Measurements from ENCODE around the gene VWA8.

DNA sequence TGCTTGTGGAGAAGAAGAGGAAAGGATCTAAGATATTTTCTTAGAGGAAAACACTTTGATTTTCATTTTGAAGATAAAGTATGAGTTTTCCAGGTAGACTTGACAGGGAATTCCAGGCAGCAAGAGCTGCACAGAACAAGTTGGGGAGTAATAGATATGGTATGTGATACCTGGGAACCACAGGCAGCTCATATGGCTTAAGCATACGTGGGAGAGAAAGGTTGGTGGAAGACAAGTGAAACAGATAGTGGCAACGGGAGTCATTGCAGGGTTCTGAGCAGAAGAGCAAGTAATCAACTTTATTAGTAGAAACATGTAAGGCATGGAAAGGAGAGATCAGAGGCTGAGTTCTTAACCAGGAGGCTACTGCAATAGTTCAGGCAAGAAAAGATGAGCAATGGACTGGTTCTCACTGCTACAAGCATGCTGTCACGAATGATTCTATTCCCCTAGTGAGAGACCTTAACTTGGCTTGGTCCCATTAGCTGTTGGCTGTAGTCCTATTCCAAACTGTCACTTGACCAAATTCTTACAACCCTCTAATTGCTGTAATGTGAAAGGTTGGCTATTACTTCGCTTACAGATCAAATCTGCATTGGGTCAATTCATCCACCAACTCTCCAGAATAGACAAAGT lies 217.9 kb downstream of the VWA8 start:
- TF ChIP-seq, protein P1, sequence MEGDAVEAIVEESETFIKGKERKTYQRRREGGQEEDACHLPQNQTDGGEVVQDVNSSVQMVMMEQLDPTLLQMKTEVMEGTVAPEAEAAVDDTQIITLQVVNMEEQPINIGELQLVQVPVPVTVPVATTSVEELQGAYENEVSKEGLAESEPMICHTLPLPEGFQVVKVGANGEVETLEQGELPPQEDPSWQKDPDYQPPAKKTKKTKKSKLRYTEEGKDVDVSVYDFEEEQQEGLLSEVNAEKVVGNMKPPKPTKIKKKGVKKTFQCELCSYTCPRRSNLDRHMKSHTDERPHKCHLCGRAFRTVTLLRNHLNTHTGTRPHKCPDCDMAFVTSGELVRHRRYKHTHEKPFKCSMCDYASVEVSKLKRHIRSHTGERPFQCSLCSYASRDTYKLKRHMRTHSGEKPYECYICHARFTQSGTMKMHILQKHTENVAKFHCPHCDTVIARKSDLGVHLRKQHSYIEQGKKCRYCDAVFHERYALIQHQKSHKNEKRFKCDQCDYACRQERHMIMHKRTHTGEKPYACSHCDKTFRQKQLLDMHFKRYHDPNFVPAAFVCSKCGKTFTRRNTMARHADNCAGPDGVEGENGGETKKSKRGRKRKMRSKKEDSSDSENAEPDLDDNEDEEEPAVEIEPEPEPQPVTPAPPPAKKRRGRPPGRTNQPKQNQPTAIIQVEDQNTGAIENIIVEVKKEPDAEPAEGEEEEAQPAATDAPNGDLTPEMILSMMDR (IDR thresholded peaks at IDR 0.05; ENCODE audit: low read depth, low read length, poor library complexity, severe bottlenecking) = no peak
- TF ChIP-seq EZH2phosphoT487 (IDR thresholded peaks at IDR 0.05; ENCODE audit: borderline replicate concordance, low read length) = no peak
